Ascending aorta (tissue), 2 donors: ENCODE measurements around the gene SLC8A3. TPM values are rescaled to one million over a fixed set of nuclear protein-coding genes. Genes with fewer than 3 reads are reported as not detected.
A peak's percentile ranks its signal among the peaks of the same experiment; 100 is the strongest.

Experiments used
- DNase-seq, 2 donors: peaks; one replicate each; pipeline ENCODE4 v3.0.0-alpha.2; 2019; ENCODE audit warnings: low spot score in 2 of 2
- H3K27ac ChIP-seq, 2 donors: fragments of 200-600 bp; sonication (generic); one replicate each; pipeline ENCODE4 v1.5.1; 2016 to 2017; ENCODE audit warnings: mild to moderate bottlenecking in 1 of 2
- H3K27me3 ChIP-seq: fragments of 200-600 bp; sonication (generic); one replicate; pipeline ENCODE4 v1.5.1; 2017
- H3K36me3 ChIP-seq, 2 donors: fragments of 200-600 bp; sonication (generic); one replicate each; pipeline ENCODE4 v1.5.1; 2016
- H3K4me1 ChIP-seq, 2 donors: fragments of 200-600 bp; sonication (generic); one replicate each; pipeline ENCODE4 v1.5.1; 2016 to 2017; ENCODE audit warnings: mild to moderate bottlenecking in 1 of 2
- H3K4me3 ChIP-seq, 2 donors: fragments of 200-600 bp; sonication (generic); one replicate each; pipeline ENCODE4 v1.5.1; 2016 to 2017; ENCODE audit warnings: mild to moderate bottlenecking in 1 of 2
- H3K9me3 ChIP-seq, 2 donors: fragments of 200-600 bp; sonication (generic); one replicate each; pipeline ENCODE4 v1.5.1; 2016
- CTCF ChIP-seq, 3 experiments: fragments of 200-600 bp in 2 of 3; fragments of 450-650 bp in 1 of 3; sonication (generic) in 2 of 3; IDR thresholded peaks; one replicate each; pipeline ENCODE4 v1.5.1; 2016 to 2019; ENCODE audit warnings: antibody characterized with exemption in 3 of 3, mild to moderate bottlenecking in 1 of 3, moderate library complexity in 1 of 3
- intact Hi-C: fragments of 100-400 bp; cut with DNase I; formaldehyde crosslinking; loops from one replicate; pipeline ENCODE4 v1.15.1; 2023
- total RNA-seq: library from RNA; depleted of rRNA; stranded (reverse); fragments of >200 nt; gene quantifications from one replicate; pipeline ENCODE4 v1.1.0, GENCODE V29; 2016

SLC8A3 gene
- total RNA-seq, 1 donor from 2014 or later, result not detected

GRCh38 chr14:70086685-70087379 is 101.9 kb downstream of the SLC8A3 start:
- no peaks in the 10 kb centered on the region for H3K36me3 ChIP-seq
- no peak for DNase-seq
- peak in 1 of 3 experiments; percentile 13 for TF ChIP-seq CTCF (IDR thresholded peaks at IDR 0.05)
- no peaks in the 10 kb centered on the region for H3K9me3 ChIP-seq
- no peak overlapping the region for H3K27ac ChIP-seq
- H3K27me3 ChIP-seq, result no peaks in the 10 kb centered on the region
- H3K4me3 ChIP-seq, result no peak overlapping the region
- intact Hi-C loops, result no loop called here
- no peaks in the 10 kb centered on the region for H3K4me1 ChIP-seq

DNA sequence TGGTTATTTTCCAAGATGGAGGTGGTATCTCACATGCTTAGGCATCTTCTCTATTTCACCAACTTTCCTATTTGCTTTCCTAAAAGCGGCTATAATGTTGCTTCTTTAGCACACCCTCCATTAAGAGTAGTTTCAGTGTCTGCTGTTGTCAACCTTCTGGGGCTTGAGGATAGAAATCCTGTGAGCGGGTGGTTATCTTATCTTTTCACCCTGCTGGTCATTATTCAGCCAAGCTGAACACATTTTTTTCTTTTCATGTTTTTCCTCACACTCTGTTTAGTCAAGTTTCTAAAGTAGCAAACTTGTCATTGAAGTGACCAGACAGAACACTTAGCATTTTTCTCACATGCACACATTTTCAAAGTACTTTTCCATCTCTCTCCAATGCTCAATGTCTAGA is 104.5 kb downstream of the SLC8A3 start:
- Histone ChIP-seq H3K27ac (no peak overlapping the region), H3K27me3 (no peaks in the 10 kb centered on the region), H3K36me3 (no peaks in the 10 kb centered on the region), H3K9me3 (no peaks in the 10 kb centered on the region), H3K4me1 (no peaks in the 10 kb centered on the region), H3K4me3 (no peak overlapping the region)
- no peak for DNase-seq
- intact Hi-C loops, result no loop called here
- no peak for TF ChIP-seq CTCF (IDR thresholded peaks at IDR 0.05)

GRCh38 chr14:70082394-70082793 is 106.4 kb downstream of the SLC8A3 start:
- intact Hi-C loops, result no loop called here
- Histone ChIP-seq H3K36me3 (no peaks in the 10 kb centered on the region), H3K27me3 (no peaks in the 10 kb centered on the region)

GRCh38 chr14:70080076-70080475 is 108.7 kb downstream of the SLC8A3 start:
- DNase-seq, result no peak
- intact Hi-C loops, result no loop called here
- TF ChIP-seq CTCF (IDR thresholded peaks at IDR 0.05), result no peak
- H3K4me3 ChIP-seq, result no peak overlapping the region
- no peak overlapping the region for H3K27ac ChIP-seq
- no peaks in the 10 kb centered on the region for H3K27me3 ChIP-seq
- no peaks in the 10 kb centered on the region for H3K4me1 ChIP-seq
- H3K9me3 ChIP-seq, result no peaks in the 10 kb centered on the region
- no peaks in the 10 kb centered on the region for H3K36me3 ChIP-seq

More at GRCh38 chr14:70082394-70082793, 106.4 kb downstream of the SLC8A3 start:
- no peak for TF ChIP-seq CTCF (IDR thresholded peaks at IDR 0.05)
- H3K27ac ChIP-seq, result no peak overlapping the region
- H3K4me1 ChIP-seq, result no peaks in the 10 kb centered on the region
- DNase-seq, result no peak
- H3K4me3 ChIP-seq, result no peak overlapping the region
- H3K9me3 ChIP-seq, result no peaks in the 10 kb centered on the region

DNA sequence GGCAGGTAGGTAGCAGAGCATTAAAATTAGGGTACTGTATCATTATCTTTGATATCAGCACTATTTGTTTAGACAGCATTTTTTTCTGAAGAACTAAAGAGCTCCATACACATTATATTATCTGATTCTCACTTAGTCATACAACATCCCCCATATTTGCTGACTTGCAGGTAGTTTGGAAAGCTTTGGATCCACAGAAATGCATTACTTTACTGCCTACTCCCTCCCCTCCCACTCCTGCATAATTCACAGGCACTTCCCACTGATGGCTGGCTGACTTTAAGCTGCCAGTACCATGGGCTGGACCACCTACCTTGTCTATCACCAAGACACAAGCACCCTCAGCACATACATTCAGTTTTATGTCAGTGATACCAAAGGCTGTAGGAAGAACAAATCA is 110.4 kb downstream of the SLC8A3 start:
- TF ChIP-seq CTCF (IDR thresholded peaks at IDR 0.05), result no peak
- Histone ChIP-seq H3K4me3 (no peak overlapping the region), H3K27ac (no peak overlapping the region), H3K36me3 (no peaks in the 10 kb centered on the region), H3K27me3 (no peaks in the 10 kb centered on the region), H3K4me1 (no peaks in the 10 kb centered on the region), H3K9me3 (no peaks in the 10 kb centered on the region)
- intact Hi-C loops, result no loop called here
- DNase-seq, result no peak

DNA sequence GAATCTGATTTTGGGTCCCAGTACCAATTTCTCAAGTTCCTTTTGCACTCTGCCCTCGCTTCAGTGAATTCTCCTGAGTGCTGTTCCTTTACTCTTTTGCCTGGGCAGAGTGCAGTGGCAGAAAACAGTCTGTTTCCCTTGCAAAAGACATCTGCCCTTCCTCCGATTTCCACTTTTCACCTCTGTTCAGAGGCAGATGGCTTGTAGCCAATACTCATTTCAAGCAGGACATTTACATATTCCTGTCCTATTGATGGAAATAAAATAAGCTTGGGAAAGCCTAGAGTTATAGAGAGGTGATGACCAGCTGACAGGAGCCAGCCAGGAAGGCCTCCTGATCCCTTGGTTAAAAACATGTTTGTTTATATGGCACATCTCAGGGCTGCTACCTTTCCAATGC is 111.0 kb downstream of the SLC8A3 start:
- H3K4me3 ChIP-seq, result no peak overlapping the region
- DNase-seq, result no peak
- no peaks in the 10 kb centered on the region for H3K4me1 ChIP-seq
- no peak overlapping the region for H3K27ac ChIP-seq
- intact Hi-C loops, result no loop called here
- H3K36me3 ChIP-seq, result no peaks in the 10 kb centered on the region
- no peaks in the 10 kb centered on the region for H3K9me3 ChIP-seq
- TF ChIP-seq CTCF (IDR thresholded peaks at IDR 0.05), result no peak
- no peaks in the 10 kb centered on the region for H3K27me3 ChIP-seq
